HepG2 (cell line): ENCODE data around the gene SDK1. TPM values are rescaled to one million over a fixed set of nuclear protein-coding genes. Genes with fewer than 3 reads are reported as not detected.

Experiments
- ADNP ChIP-seq: sonication (generic); formaldehyde crosslinking; IDR thresholded peaks from 2 replicates; pipeline ENCODE4 v1.4.0; 2020; ENCODE audit warnings: missing genetic modification reagents
- ASH2L ChIP-seq: fragments of 300-600, 200-600 bp; sonication (generic); IDR thresholded peaks from 2 replicates; pipeline ENCODE4 v1.7.0; 2017; ENCODE audit warnings: low read depth, mild to moderate bottlenecking, moderate library complexity, mixed read lengths, low read length; ENCODE audit not compliant: insufficient read length
- BRCA1 ChIP-seq: sonication (generic); formaldehyde crosslinking; IDR thresholded peaks from 2 replicates; pipeline ENCODE4 v1.4.0; 2020; ENCODE audit warnings: missing genetic modification reagents
- CENPT ChIP-seq: sonication (generic); formaldehyde crosslinking; IDR thresholded peaks from 2 replicates; pipeline ENCODE4 v1.8.0; 2022; ENCODE audit warnings: low read depth, mild to moderate bottlenecking, moderate library complexity, missing genetic modification reagents
- CREM ChIP-seq, 2 experiments: sonication (generic) in 1 of 2; formaldehyde crosslinking in 1 of 2; IDR thresholded peaks; 2 replicates each; pipeline versions ENCODE4 v1.4.0 to v1.6.1; 2016 to 2020; ENCODE audit warnings: antibody characterized with exemption in 1 of 2, mild to moderate bottlenecking in 1 of 2, missing genetic modification reagents in 1 of 2
- FOXA1 ChIP-seq, 2 experiments: fragments of 450-650 bp in 1 of 2; sonication (generic) in 1 of 2; formaldehyde crosslinking in 1 of 2; IDR thresholded peaks; 2 replicates each; pipeline versions ENCODE4 v1.4.0 to v1.6.1; 2016 to 2020; ENCODE audit warnings: missing genetic modification reagents in 1 of 2
- FOXJ3 ChIP-seq: sonication (generic); formaldehyde crosslinking; IDR thresholded peaks from 2 replicates; pipeline ENCODE4 v1.4.0; 2020; ENCODE audit warnings: missing genetic modification reagents, mild to moderate bottlenecking, borderline replicate concordance
- GATA4 ChIP-seq: sonication (generic); IDR thresholded peaks from 2 replicates; pipeline ENCODE4 v1.6.1; 2016; ENCODE audit warnings: antibody characterized with exemption, low read depth, borderline replicate concordance
- ISL2 ChIP-seq: sonication (generic); formaldehyde crosslinking; IDR thresholded peaks from 2 replicates; pipeline ENCODE4 v1.5.0; 2020; ENCODE audit warnings: missing genetic modification reagents
- MXD4 ChIP-seq: IDR thresholded peaks from 2 replicates; pipeline ENCODE4 v1.6.1; 2016; ENCODE audit warnings: mild to moderate bottlenecking, missing biosample characterization, missing genetic modification reagents
- MYC ChIP-seq: sonication (generic); formaldehyde crosslinking; IDR thresholded peaks from 2 replicates; pipeline ENCODE4 v1.9.0; 2021; ENCODE audit warnings: missing genetic modification reagents, borderline replicate concordance
- NBN ChIP-seq: fragments of 450-650 bp; conservative IDR thresholded peaks from 2 replicates; pipeline ENCODE4 v1.6.1; 2017
- PAWR ChIP-seq: sonication (generic); formaldehyde crosslinking; IDR thresholded peaks from 2 replicates; pipeline ENCODE4 v1.4.0; 2020; ENCODE audit warnings: missing genetic modification reagents, mild to moderate bottlenecking, borderline replicate concordance
- SKI ChIP-seq: fragments of 450-650 bp; IDR thresholded peaks from one replicate; pipeline ENCODE4 v1.6.1; 2018; ENCODE audit warnings: mild to moderate bottlenecking; ENCODE audit not compliant: partially characterized antibody
- SRSF4 ChIP-seq: fragments of 200-400 bp; formaldehyde crosslinking; IDR thresholded peaks from one replicate; pipeline ENCODE4 v1.6.1; 2018; ENCODE audit warnings: mild to moderate bottlenecking, low read depth, low read length, moderate library complexity; ENCODE audit not compliant: poor library complexity, severe bottlenecking
- TIGD3 ChIP-seq: sonication (generic); formaldehyde crosslinking; IDR thresholded peaks from 2 replicates; pipeline ENCODE4 v1.5.1; 2020; ENCODE audit warnings: mild to moderate bottlenecking, missing genetic modification reagents, borderline replicate concordance
- TP53 ChIP-seq: sonication (generic); formaldehyde crosslinking; conservative IDR thresholded peaks from 2 replicates; pipeline ENCODE4 v1.4.0; 2020; ENCODE audit warnings: missing genetic modification reagents
- XBP1 ChIP-seq: sonication (generic); formaldehyde crosslinking; IDR thresholded peaks from 2 replicates; pipeline ENCODE4 v1.5.0; 2020; ENCODE audit warnings: missing genetic modification reagents
- ZNF3 ChIP-seq: IDR thresholded peaks from 2 replicates; pipeline ENCODE4 v1.7.0; 2017; ENCODE audit warnings: inconsistent platforms
- ZNF598 ChIP-seq: sonication (generic); formaldehyde crosslinking; IDR thresholded peaks from 2 replicates; pipeline ENCODE4 v1.5.1; 2020; ENCODE audit warnings: mild to moderate bottlenecking, missing genetic modification reagents, borderline replicate concordance
- ZNF704 ChIP-seq: sonication (generic); formaldehyde crosslinking; IDR thresholded peaks from 2 replicates; pipeline ENCODE4 v1.8.1; 2023; ENCODE audit warnings: mild to moderate bottlenecking, inconsistent platforms, moderate library complexity, missing genetic modification reagents, borderline replicate concordance
- polyA plus RNA-seq, 8 experiments: library from polyadenylated mRNA; depleted of rRNA in 3 of 8; stranded (reverse) in 7 of 8; unstranded in 1 of 8; fragments of >200 nt; fragmentation: Illumina TruSeq in 4 of 8; extraction: Trizol in 4 of 8; gene quantifications; 2 replicates each; pipeline versions ENCODE4 v1.2.1 to v1.2.3, GENCODE V29; 2011 to 2016; ENCODE audit warnings: low read depth in 4 of 8, missing spikeins in 1 of 8, mixed read lengths in 1 of 8; ENCODE audit not compliant: insufficient read depth in 1 of 8
- total RNA-seq, 5 experiments: library from RNA; depleted of rRNA; stranded (reverse); fragments of >200 nt; fragmentation: Illumina TruSeq; extraction: Trizol; gene quantifications; 2 replicates each; pipeline ENCODE4 v1.2.3, GENCODE V29; 2016; ENCODE audit warnings: low read depth in 1 of 5
- TF ChIP-seq, protein P1 (sequence below): sonication (generic); formaldehyde crosslinking; IDR thresholded peaks from 2 replicates; pipeline ENCODE4 v1.8.0; 2022; ENCODE audit warnings: mild to moderate bottlenecking, missing genetic modification reagents, moderate library complexity
- TF ChIP-seq, protein P2 (sequence below): sonication (generic); formaldehyde crosslinking; IDR thresholded peaks from 2 replicates; pipeline ENCODE4 v1.5.1; 2020; ENCODE audit warnings: mild to moderate bottlenecking, missing genetic modification reagents

SDK1 gene
- total and polyA plus RNA-seq, 2 of the 13 experiments (the other 11 are each of a cell fraction or from before 2014, with no cell fraction given) = 0.35 to 2.4 TPM

DNA sequence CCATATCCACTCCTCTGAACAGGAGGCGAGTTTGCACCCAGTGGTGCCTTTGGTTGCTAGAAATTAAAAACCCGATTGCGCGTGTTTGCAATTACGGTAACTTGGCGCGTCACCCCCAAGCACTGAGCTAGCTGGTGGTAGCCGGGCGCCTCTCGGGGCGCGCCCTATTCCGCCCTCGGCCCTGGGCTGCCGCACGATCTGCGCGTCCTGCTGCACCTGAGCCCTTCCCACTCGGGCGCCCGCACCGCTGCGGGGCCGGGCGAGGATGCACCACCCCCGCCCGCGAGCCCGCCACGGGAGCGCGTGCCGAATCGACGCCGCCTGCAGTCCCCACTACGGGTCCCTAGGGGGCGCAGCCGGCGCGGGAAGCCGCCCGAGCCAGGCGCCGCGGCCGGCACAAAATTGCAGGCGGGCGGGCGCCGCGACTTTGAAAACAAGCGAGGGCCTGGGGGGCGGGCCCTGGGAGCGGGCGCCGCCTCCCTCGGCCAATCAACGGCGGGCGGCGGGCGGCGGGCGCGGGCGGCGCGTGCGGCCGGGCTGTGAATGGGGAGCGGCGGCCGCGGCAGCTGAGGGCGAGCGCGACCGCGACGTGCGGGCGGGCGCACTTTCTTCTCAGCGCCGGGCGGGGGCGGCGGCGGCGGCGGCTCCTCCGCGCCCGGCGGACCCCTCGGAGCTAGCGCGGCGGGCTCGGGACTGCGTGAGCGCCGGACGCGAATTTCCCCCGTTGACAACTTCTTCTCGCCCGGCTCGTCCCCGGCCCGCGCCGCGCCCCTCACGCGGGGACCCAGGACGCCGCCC is at the start of gene SDK1 (continued):
- no peak for TF ChIP-seq CREM (IDR thresholded peaks at IDR 0.05)
- no peak for TF ChIP-seq CREM (CRISPR knock-in tag; IDR thresholded peaks at IDR 0.05)
- no peak for TF ChIP-seq FOXJ3
- TF ChIP-seq SRSF4 = no peak
- peak; percentile 54 for TF ChIP-seq ASH2L
- peak; percentile 46; the same call in 1 of the 2 replicates for TF ChIP-seq ISL2 (CRISPR knock-in tag)
- TF ChIP-seq GATA4 = no peak
- no peak for TF ChIP-seq NBN
- TF ChIP-seq CENPT (CRISPR knock-in tag) = no peak
- TF ChIP-seq FOXA1 (IDR thresholded peaks at IDR 0.05) = no peak
- TF ChIP-seq FOXA1 (CRISPR knock-in tag; IDR thresholded peaks at IDR 0.05) = no peak
- TF ChIP-seq PAWR (CRISPR knock-in tag) = no peak
- TF ChIP-seq, protein P1, sequence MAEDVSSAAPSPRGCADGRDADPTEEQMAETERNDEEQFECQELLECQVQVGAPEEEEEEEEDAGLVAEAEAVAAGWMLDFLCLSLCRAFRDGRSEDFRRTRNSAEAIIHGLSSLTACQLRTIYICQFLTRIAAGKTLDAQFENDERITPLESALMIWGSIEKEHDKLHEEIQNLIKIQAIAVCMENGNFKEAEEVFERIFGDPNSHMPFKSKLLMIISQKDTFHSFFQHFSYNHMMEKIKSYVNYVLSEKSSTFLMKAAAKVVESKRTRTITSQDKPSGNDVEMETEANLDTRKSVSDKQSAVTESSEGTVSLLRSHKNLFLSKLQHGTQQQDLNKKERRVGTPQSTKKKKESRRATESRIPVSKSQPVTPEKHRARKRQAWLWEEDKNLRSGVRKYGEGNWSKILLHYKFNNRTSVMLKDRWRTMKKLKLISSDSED (CRISPR knock-in tag) = no peak
- no peak for TF ChIP-seq ZNF3 (CRISPR knock-in tag)
- peak; percentile 86 for TF ChIP-seq SKI
- no peak for TF ChIP-seq ADNP
- TF ChIP-seq XBP1 (CRISPR knock-in tag) = no peak
- peak; percentile 37; the same call in 1 of the 2 replicates for TF ChIP-seq ZNF704
- TF ChIP-seq, protein P2, sequence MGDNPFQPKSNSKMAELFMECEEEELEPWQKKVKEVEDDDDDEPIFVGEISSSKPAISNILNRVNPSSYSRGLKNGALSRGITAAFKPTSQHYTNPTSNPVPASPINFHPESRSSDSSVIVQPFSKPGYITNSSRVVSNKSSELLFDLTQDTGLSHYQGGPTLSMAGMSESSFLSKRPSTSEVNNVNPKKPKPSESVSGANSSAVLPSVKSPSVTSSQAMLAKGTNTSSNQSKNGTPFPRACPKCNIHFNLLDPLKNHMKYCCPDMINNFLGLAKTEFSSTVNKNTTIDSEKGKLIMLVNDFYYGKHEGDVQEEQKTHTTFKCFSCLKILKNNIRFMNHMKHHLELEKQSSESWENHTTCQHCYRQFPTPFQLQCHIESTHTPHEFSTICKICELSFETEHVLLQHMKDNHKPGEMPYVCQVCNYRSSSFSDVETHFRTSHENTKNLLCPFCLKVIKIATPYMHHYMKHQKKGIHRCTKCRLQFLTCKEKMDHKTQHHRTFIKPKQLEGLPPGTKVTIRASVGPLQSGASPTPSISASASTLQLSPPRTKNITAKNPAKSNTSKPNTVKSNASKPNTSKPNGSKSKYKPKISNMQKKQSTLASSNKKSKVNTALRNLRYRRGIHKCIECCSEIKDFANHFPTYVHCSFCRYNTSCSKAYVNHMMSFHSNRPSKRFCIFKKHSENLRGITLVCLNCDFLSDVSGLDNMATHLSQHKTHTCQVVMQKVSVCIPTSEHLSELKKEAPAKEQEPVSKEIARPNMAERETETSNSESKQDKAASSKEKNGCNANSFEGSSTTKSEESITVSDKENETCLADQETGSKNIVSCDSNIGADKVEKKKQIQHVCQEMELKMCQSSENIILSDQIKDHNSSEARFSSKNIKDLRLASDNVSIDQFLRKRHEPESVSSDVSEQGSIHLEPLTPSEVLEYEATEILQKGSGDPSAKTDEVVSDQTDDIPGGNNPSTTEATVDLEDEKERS (CRISPR knock-in tag) = no peak
- no peak for TF ChIP-seq TIGD3 (CRISPR knock-in tag)
- TF ChIP-seq ZNF598 (CRISPR knock-in tag) = no peak
- TF ChIP-seq MXD4 (CRISPR knock-in tag) = no peak
- TF ChIP-seq MYC = peak; percentile 31; the same call in 1 of the 2 replicates
- no peak for TF ChIP-seq TP53 (CRISPR knock-in tag)
- TF ChIP-seq BRCA1 (CRISPR knock-in tag) = no peak
